SK-N-MC (cell line): Measurements from ENCODE around the gene RAG1.

Experiments used
- EZH2 ChIP-seq: fragments of 200-600 bp; sonication (generic); IDR thresholded peaks from one replicate; pipeline ENCODE4 v1.6.1; 2017; ENCODE audit warnings: antibody characterized with exemption
- FOXP2 ChIP-seq: optimal IDR thresholded peaks from 2 replicates; pipeline ENCODE3; 2011; ENCODE audit warnings: mild to moderate bottlenecking, moderate library complexity; ENCODE audit not compliant: insufficient read depth; ENCODE audit errors: extremely low read length, control extremely low read depth
- POLR2AphosphoS5 ChIP-seq: IDR thresholded peaks from 2 replicates; pipeline ENCODE4 v1.6.1; 2012; ENCODE audit warnings: mild to moderate bottlenecking, low read depth, low read length, borderline replicate concordance

GRCh38 chr11:36583667-36584066 is 15.9 kb downstream of the RAG1 start:
- no peak for TF ChIP-seq EZH2
- TF ChIP-seq FOXP2 = no peak
- no peak for TF ChIP-seq POLR2AphosphoS5
